H1 (cell line): Measurements from ENCODE around the gene YY1AP1. TPM values are rescaled to one million over a fixed set of nuclear protein-coding genes. Genes with fewer than 3 reads are reported as not detected.

Source experiments
- CTCF ChIA-PET: fragments of 300-600 bp; sonication (Branson Sonifier 250); formaldehyde crosslinking; loops from one replicate; lab custom pipeline; 2021; ENCODE audit not compliant: partially characterized antibody; lab: Charles Lee
- POLR2A ChIA-PET: fragments of 300-600 bp; sonication (Branson Sonifier 250); formaldehyde crosslinking; loops from one replicate; lab custom pipeline; 2021; ENCODE audit warnings: inconsistent platforms; ENCODE audit not compliant: partially characterized antibody; lab: Charles Lee
- DNase-seq, 2 experiments: peaks; one replicate each; pipeline versions ENCODE4 v3.0.0 to v3.0.0-alpha.2; 2010 to 2022; ENCODE audit warnings: low spot score in 2 of 2, low read depth in 1 of 2, mixed read lengths in 1 of 2
- FAIRE-seq: peaks from 2 replicates; lab custom pipeline; 2011; peaks lifted over from hg19 to GRCh38; lab: Jason Lieb, UNC
- H2AFZ ChIP-seq: 2 replicates; pipeline ENCODE4 v1.8.1; 2012; ENCODE audit warnings: low read length, inconsistent platforms
- H2AK5ac ChIP-seq: 2 replicates; pipeline ENCODE4 v1.6.1; 2013; ENCODE audit warnings: low read depth, low read length
- H2BK120ac ChIP-seq: replicated peaks from 2 replicates; pipeline ENCODE3; 2013; ENCODE audit warnings: low read depth, low read length, inconsistent platforms
- H2BK12ac ChIP-seq: 2 replicates; pipeline ENCODE4 v1.6.1; 2013; ENCODE audit warnings: low read depth, low read length
- H2BK15ac ChIP-seq: 2 replicates; pipeline ENCODE4 v1.6.1; 2013; ENCODE audit warnings: low read length
- H2BK20ac ChIP-seq: 2 replicates; pipeline ENCODE4 v1.6.1; 2013; ENCODE audit warnings: low read length
- H2BK5ac ChIP-seq: 2 replicates; pipeline ENCODE4 v1.6.1; 2013; ENCODE audit warnings: low read depth, low read length
- H3K14ac ChIP-seq: 2 replicates; pipeline ENCODE4 v1.6.1; 2013; ENCODE audit warnings: inconsistent platforms; ENCODE audit not compliant: insufficient read length
- H3K18ac ChIP-seq: 2 replicates; pipeline ENCODE4 v1.6.1; 2013; ENCODE audit warnings: low read length; ENCODE audit errors: extremely low read depth
- H3K23ac ChIP-seq: 2 replicates; pipeline ENCODE4 v1.6.1; 2013; ENCODE audit warnings: inconsistent platforms; ENCODE audit not compliant: insufficient read length
- H3K23me2 ChIP-seq: 2 replicates; pipeline ENCODE4 v1.6.1; 2013; ENCODE audit warnings: low read depth, low read length
- H3K27ac ChIP-seq: 2 replicates; pipeline ENCODE4 v1.6.1; 2011; ENCODE audit warnings: low read depth, low read length, inconsistent platforms
- H3K27me3 ChIP-seq, 4 experiments: replicated peaks in 1 of 4; 1 replicate in 1 of 4; 2 replicates in 3 of 4; pipeline versions ENCODE4 v1.6.1 to v1.8.1; 2011 to 2013; ENCODE audit warnings: low read length in 3 of 4, mild to moderate bottlenecking in 3 of 4, inconsistent platforms in 2 of 4, mixed read lengths in 2 of 4, moderate library complexity in 1 of 4; ENCODE audit not compliant: control insufficient read depth in 3 of 4, insufficient read depth in 3 of 4; ENCODE audit errors: extremely low read depth in 1 of 4
- H3K36me3 ChIP-seq, 4 experiments: 2 replicates each; pipeline versions ENCODE4 v1.6.1 to v1.8.1; 2011 to 2013; ENCODE audit warnings: mild to moderate bottlenecking in 4 of 4, low read length in 3 of 4, moderate library complexity in 2 of 4, control low read depth in 1 of 4, inconsistent platforms in 1 of 4; ENCODE audit not compliant: insufficient read depth in 4 of 4, control insufficient read depth in 2 of 4
- H3K4ac ChIP-seq: replicated peaks from 2 replicates; pipeline ENCODE3; 2013; ENCODE audit warnings: low read length, low read depth, mixed read lengths, inconsistent platforms; ENCODE audit not compliant: insufficient read length
- H3K4me1 ChIP-seq, 4 experiments: replicated peaks in 1 of 4; 1 replicate in 1 of 4; 2 replicates in 3 of 4; pipeline versions ENCODE4 v1.6.1 to v1.8.1; 2011 to 2013; ENCODE audit warnings: low read length in 3 of 4, inconsistent platforms in 2 of 4, mixed read lengths in 1 of 4; ENCODE audit not compliant: insufficient read depth in 4 of 4, control insufficient read depth in 3 of 4
- H3K4me2 ChIP-seq, 2 experiments: 2 replicates each; pipeline versions ENCODE4 v1.6.1 to v1.8.1; 2011 to 2013; ENCODE audit warnings: low read depth in 2 of 2, low read length in 2 of 2, control low read depth in 1 of 2, inconsistent platforms in 1 of 2, mild to moderate bottlenecking in 1 of 2; ENCODE audit not compliant: insufficient read depth in 1 of 2
- H3K4me3 ChIP-seq, 4 experiments: fragments of 200-600, 300-600 bp in 1 of 4; sonication (generic), shearing (Covaris generic), sonication (Bioruptor Twin) in 1 of 4; 2 replicates each; pipeline versions ENCODE4 v1.5.1 to v1.8.1; 2011 to 2016; ENCODE audit warnings: low read length in 4 of 4, low read depth in 3 of 4, control low read depth in 2 of 4, inconsistent platforms in 2 of 4, mild to moderate bottlenecking in 2 of 4, mixed read lengths in 1 of 4, moderate library complexity in 1 of 4; ENCODE audit not compliant: insufficient read depth in 2 of 4; ENCODE audit errors: extremely low read depth in 1 of 4
- H3K56ac ChIP-seq: replicated peaks from 2 replicates; pipeline ENCODE3; 2013; ENCODE audit warnings: low read depth, mild to moderate bottlenecking, mixed read lengths, low read length, inconsistent platforms; ENCODE audit not compliant: insufficient read length
- H3K79me1 ChIP-seq: 2 replicates; pipeline ENCODE4 v1.6.1; 2013; ENCODE audit warnings: low read depth, low read length, control low read depth
- H3K79me2 ChIP-seq, 2 experiments: 2 replicates each; pipeline versions ENCODE4 v1.6.1 to v1.8.1; 2012 to 2013; ENCODE audit warnings: low read length in 2 of 2, mild to moderate bottlenecking in 2 of 2, inconsistent platforms in 1 of 2; ENCODE audit not compliant: insufficient read depth in 2 of 2, control insufficient read depth in 1 of 2
- H3K9ac ChIP-seq, 4 experiments: replicated peaks in 1 of 4; 1 replicate in 1 of 4; 2 replicates in 3 of 4; pipeline versions ENCODE4 v1.6.1 to v1.8.1; 2011 to 2013; ENCODE audit warnings: low read depth in 3 of 4, low read length in 3 of 4, control low read depth in 2 of 4, mild to moderate bottlenecking in 2 of 4, moderate library complexity in 2 of 4, inconsistent platforms in 1 of 4; ENCODE audit errors: extremely low read depth in 1 of 4
- H3K9me3 ChIP-seq, 2 experiments: 2 replicates each; pipeline versions ENCODE4 v1.6.1 to v1.8.1; 2012 to 2013; ENCODE audit warnings: mild to moderate bottlenecking in 2 of 2, moderate library complexity in 2 of 2, control low read depth in 1 of 2, inconsistent platforms in 1 of 2, low read depth in 1 of 2, low read length in 1 of 2, mixed read lengths in 1 of 2; ENCODE audit not compliant: insufficient read depth in 2 of 2
- H4K20me1 ChIP-seq, 2 experiments: replicated peaks in 1 of 2; 2 replicates each; pipeline versions ENCODE3 to v1.8.1; 2011 to 2013; ENCODE audit warnings: inconsistent platforms in 2 of 2, low read length in 2 of 2, mild to moderate bottlenecking in 1 of 2; ENCODE audit not compliant: insufficient read depth in 2 of 2, control insufficient read depth in 1 of 2
- H4K5ac ChIP-seq: 2 replicates; pipeline ENCODE4 v1.6.1; 2013; ENCODE audit warnings: low read length, low read depth, mixed read lengths, inconsistent platforms; ENCODE audit not compliant: insufficient read length
- H4K8ac ChIP-seq: 2 replicates; pipeline ENCODE4 v1.8.0; 2013; ENCODE audit warnings: mild to moderate bottlenecking, moderate library complexity, low read length, inconsistent platforms; ENCODE audit not compliant: insufficient read depth; ENCODE audit errors: extremely low read depth
- H4K91ac ChIP-seq: replicated peaks from 2 replicates; pipeline ENCODE3; 2013; ENCODE audit warnings: low read length, mixed read lengths, inconsistent platforms; ENCODE audit not compliant: insufficient read length
- CTCF ChIP-seq, 3 experiments: IDR thresholded peaks; 1 replicate in 2 of 3; 2 replicates in 1 of 3; pipeline versions ENCODE4 v1.5.1 to v1.6.1; 2011; ENCODE audit warnings: low read length in 3 of 3, mild to moderate bottlenecking in 3 of 3, inconsistent platforms in 2 of 3, low read depth in 1 of 3, moderate library complexity in 1 of 3; ENCODE audit not compliant: insufficient read depth in 1 of 3; ENCODE audit errors: control extremely low read depth in 1 of 3
- FOSL1 ChIP-seq: IDR thresholded peaks from 2 replicates; pipeline ENCODE4 v1.6.1; 2011; ENCODE audit warnings: mild to moderate bottlenecking, low read depth, low read length, moderate library complexity; ENCODE audit not compliant: insufficient read depth
- RAD21 ChIP-seq, 2 experiments: IDR thresholded peaks in 1 of 2; conservative IDR thresholded peaks in 1 of 2; 2 replicates each; pipeline ENCODE4 v1.6.1; 2011; ENCODE audit warnings: low read depth in 2 of 2, low read length in 2 of 2, improper control_type of control experiment in 1 of 2, inconsistent platforms in 1 of 2, mild to moderate bottlenecking in 1 of 2, moderate library complexity in 1 of 2
- RXRA ChIP-seq: IDR thresholded peaks from 2 replicates; pipeline ENCODE4 v1.6.1; 2011; ENCODE audit warnings: low read depth, mild to moderate bottlenecking, low read length, moderate library complexity; ENCODE audit not compliant: insufficient read depth
- TAF1 ChIP-seq: IDR thresholded peaks from 2 replicates; pipeline ENCODE4 v1.6.1; 2011; ENCODE audit warnings: mild to moderate bottlenecking, low read depth, low read length
- TEAD4 ChIP-seq: IDR thresholded peaks from 2 replicates; pipeline ENCODE4 v1.6.1; 2012; ENCODE audit warnings: low read depth, low read length, inconsistent platforms, mixed read lengths
- WGBS, 2 experiments: shearing (Covaris generic) in 1 of 2; methylation state at CpG; one replicate each; pipeline versions ENCODE4 v1.1.6 to v1.1.7; 2013 to 2015; ENCODE audit warnings: low lambda C conversion rate in 2 of 2, mixed read lengths in 2 of 2, inconsistent platforms in 1 of 2, low coverage in 1 of 2, missing lambda C conversion rate in 1 of 2; ENCODE audit not compliant: insufficient replicate concordance in 2 of 2, insufficient coverage in 1 of 2, insufficient read length in 1 of 2; ENCODE audit errors: extremely low coverage in 1 of 2, missing lambda C conversion rate in 1 of 2; 5-methylcytosine and 5-hydroxymethylcytosine counted together
- polyA plus RNA-seq, 7 experiments: library from polyadenylated mRNA; depleted of rRNA in 3 of 7; stranded (reverse) in 5 of 7; unstranded in 2 of 7; fragments of >200 nt in 5 of 7; fragments of 200-250 nt in 2 of 7; gene quantifications; 1 replicate in 5 of 7; 2 replicates in 1 of 7; 4 replicates in 1 of 7; pipeline versions ENCODE4 v1.2.1 to v1.2.3, GENCODE V29; 2011 to 2013; ENCODE audit warnings: missing spikeins in 2 of 7, mixed read lengths in 2 of 7
- total RNA-seq: library from RNA; stranded (reverse); fragmentation: NEBNext Ultra II Directional; extraction: Animal tissue kit (Norgen Biotek cat#: 25700); gene quantifications from 2 replicates; pipeline ENCODE4 v1.2.1, GENCODE V29; 2021

The YY1AP1 gene
- total and polyA plus RNA-seq, 2 of the 8 experiments (the other 6 are each of a cell fraction or from before 2014, with no cell fraction given) = 44.2 to 48.6 TPM

- Histone ChIP-seq H2BK120ac (no peak overlapping the region), H2BK20ac (no peak overlapping the region), H3K4ac (no peak overlapping the region), H3K4me1 (no peaks in the 10 kb centered on the region), H3K36me3 (no peaks in the 10 kb centered on the region), H3K56ac (no peak overlapping the region), H2BK15ac (no peak overlapping the region)
- CTCF ChIA-PET = no interaction called here
- TF ChIP-seq TEAD4 (no peak), CTCF (IDR thresholded peaks at IDR 0.05; ENCODE audit: control extremely low read depth in 1 of 3, insufficient read depth in 1 of 3, low read depth in 1 of 3, low read length in 3 of 3) (no peak), RAD21 (IDR thresholded peaks at IDR 0.05 in 1 of 2, conservative IDR thresholded peaks at IDR 0.05 in 1 of 2; ENCODE audit: low read depth in 2 of 2, low read length in 2 of 2) (no peak), TAF1 (no peak), FOSL1 (no peak), RXRA (no peak)
- TF ChIP-seq, all 59 proteins: peak for 0
- Histone ChIP-seq H3K23me2 (no peaks in the 10 kb centered on the region), H4K8ac (no peak overlapping the region), H3K23ac (no peak overlapping the region), H3K9me3 (peaks cover 21 to 23% of the 10 kb centered on the region in 2 experiments), H2BK12ac (no peak overlapping the region), H3K27ac (no peak overlapping the region), H2BK5ac (no peak overlapping the region), H3K79me1 (no peaks in the 10 kb centered on the region), H3K27me3 (no peaks in the 10 kb centered on the region), H3K4me2 (no peak overlapping the region), H3K79me2 (no peaks in the 10 kb centered on the region), H3K9ac (no peak overlapping the region), H2AK5ac (no peak overlapping the region), H4K5ac (no peak overlapping the region), H3K14ac (no peak overlapping the region), H3K4me3 (no peak overlapping the region), H4K20me1 (no peaks in the 10 kb centered on the region), H2AFZ (no peak overlapping the region), H4K91ac (no peak overlapping the region), H3K18ac (no peak overlapping the region)
- POLR2A ChIA-PET = no interaction called here
- FAIRE-seq = no peak
- WGBS, 2 experiments = 90% methylated on average over 4 of the region's 4 CpGs; no CpG with 5 or more reads in 1 of the 2 experiments
- no peak for DNase-seq
Measured at GRCh38 chr1:155645034-155645598, 43.5 kb downstream of the YY1AP1 start.
